GM18907 (cell line): Measurements from ENCODE around the gene IFIT2.
"Not testable (repeated sequence)": the region's sequence is repeated elsewhere in the genome, so short reads cannot be mapped to it uniquely, and the experiment has no call there.

ENCODE experiments used
- ATAC-seq: cut with Tn5 transposase; IDR thresholded peaks from one replicate; pipeline ENCODE4 v1.9.1; 2021; ENCODE audit warnings: mild to moderate bottlenecking, moderate library complexity; ENCODE audit not compliant: unreplicated experiment

IFIT2 gene, protein sequence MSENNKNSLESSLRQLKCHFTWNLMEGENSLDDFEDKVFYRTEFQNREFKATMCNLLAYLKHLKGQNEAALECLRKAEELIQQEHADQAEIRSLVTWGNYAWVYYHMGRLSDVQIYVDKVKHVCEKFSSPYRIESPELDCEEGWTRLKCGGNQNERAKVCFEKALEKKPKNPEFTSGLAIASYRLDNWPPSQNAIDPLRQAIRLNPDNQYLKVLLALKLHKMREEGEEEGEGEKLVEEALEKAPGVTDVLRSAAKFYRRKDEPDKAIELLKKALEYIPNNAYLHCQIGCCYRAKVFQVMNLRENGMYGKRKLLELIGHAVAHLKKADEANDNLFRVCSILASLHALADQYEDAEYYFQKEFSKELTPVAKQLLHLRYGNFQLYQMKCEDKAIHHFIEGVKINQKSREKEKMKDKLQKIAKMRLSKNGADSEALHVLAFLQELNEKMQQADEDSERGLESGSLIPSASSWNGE

DNA sequence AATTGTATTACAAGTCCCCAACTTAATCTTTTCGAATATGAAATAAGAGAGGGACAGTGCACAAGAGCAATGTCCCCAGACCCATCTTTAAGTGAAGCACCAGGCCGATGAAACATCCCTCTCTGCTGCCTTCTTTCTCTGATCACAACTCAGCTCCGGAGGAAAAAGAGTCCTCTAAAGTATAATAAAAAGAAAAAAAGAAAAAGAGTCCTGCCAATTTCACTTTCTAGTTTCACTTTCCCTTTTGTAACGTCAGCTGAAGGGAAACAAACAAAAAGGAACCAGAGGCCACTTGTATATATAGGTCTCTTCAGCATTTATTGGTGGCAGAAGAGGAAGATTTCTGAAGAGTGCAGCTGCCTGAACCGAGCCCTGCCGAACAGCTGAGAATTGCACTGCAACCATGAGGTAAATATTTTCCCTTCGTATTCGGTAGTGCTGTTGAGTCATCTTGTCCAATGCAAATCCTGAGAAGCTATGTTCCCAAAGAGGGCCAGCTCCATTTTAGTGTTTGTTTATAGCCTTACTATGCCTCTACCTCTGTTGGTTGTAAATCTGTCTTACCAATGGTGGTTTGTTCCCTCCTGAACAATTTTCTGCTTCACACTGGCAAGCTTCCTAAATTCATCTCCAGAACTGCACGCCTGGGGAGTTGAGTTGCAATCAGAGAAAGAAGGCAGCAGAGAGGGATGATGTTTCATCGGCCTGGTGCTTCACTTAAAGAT, at the start of gene IFIT2:
Gene IFIT2, plus strand, starts transcription at position 326 of the 725 bp plus-strand sequence. Its CDS starts 78 bp downstream, at position 404.
- ATAC-seq = peak; percentile 76

DNA sequence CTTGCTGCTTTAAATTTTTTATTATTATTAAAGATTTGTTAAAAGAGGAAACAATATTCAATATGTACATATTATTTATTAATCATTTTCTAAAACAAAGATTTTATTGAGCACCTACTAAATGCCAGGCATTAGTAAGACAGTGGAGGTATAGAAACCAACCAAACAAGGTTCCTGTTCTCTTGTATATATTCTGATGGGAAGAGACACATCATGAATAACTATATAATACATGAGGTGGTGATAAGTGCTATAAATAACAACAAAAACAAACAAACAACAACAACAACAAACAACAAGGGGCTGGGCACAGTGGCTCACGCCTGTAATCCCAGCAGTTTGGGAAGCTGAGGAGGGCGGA, 49.6 kb upstream of the IFIT2 start:
- no peak for ATAC-seq

DNA sequence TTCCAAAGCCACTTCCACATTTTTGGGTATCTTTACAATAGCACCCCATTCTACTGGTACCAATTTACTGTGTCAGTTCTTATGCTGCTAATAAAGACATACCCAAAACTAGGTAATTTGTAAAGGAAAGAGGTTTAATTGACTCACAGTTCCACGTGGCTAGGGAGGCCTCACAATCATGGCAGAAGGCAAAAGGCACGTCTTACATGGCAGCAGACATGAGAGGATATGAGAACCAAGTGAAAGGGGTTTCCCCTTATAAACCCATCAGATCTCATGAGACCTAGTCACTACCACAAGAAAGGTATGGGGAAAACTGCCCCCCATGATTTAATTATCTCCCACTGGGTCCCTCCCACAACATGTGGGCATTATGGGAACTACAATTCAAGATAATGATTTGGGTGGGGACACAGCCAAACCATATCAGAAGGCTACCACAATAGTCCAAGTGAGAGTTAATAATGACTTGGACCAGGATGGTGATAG, 46.7 kb upstream of the IFIT2 start:
- ATAC-seq = not testable (repeated sequence)

DNA sequence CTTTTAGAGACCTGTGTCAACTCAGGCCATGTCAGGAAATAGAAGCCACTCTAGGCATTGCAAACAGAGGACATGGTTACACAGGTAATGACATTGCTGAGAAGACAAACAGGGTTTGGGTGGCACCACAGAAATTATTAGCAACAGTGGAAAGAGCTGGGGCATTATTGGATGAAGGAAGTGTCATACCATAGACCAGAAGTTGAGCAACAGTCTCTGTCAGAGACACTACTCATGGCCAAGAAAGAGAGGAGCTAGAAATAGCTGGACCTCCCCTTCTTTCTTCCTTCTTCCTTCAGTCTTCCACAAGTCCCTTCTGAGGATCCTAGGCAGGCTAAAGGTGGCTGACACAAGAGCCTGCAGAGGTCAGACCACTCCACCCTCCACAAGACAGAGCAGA, 46.1 kb upstream of the IFIT2 start:
- ATAC-seq = no peak

DNA sequence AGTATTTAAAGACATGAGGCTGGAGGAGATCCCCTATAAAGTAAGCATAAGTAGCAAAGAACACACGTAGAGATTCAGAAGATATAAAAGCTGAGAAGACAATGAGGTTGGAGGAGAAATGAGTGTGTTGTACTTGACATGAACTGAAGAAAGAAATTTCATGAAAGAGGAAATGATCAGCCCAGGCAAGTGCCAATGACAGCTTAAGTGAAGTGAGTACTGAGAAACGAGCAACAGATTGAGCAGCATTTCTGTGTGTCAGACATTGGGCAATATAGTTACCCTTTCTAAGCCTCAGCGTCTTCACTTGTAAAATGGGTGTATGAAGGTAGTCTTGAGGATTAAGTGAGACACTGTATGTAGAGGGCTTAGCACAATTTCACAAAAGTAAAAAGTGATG, 45.5 kb upstream of the IFIT2 start:
- no peak for ATAC-seq

DNA sequence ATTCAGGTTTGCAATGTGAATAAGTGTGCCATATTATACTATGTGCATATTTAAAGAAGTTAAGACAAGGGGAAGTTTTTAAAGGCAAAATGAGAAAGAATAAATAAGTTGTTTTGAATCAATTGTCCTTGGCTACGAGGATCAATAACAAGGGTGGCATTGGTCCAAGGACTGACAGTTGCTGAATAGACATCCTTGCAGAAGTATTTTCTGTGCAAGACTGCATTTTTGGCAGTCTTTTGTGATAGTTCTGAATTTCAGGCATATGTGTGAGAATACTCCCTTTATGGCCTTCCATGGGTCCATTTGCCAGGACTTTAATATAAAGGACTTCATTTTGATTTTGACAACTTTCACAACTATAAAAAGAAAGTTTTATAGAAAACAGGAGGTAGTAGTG, 44.9 kb upstream of the IFIT2 start:
- ATAC-seq = no peak

DNA sequence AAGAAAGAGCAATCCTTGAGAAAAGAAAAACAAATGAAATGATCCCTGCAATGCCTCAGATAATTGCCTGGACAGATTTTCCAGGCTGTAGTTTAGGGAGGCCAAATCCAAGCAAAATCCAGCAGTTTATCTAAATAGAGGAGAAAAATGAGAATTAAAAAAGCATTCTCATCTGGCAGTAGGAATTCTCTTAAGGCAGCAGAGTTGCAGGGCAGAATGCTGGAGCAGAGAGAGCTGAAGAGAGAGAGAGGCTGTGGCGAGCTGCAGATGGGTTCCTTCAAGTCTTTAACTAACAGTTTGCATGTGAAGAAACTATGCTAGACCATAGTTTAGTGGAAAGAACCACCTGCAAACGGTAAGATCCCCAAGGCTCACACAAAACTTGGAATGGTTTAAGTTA, 44.3 kb upstream of the IFIT2 start:
- ATAC-seq = no peak

DNA sequence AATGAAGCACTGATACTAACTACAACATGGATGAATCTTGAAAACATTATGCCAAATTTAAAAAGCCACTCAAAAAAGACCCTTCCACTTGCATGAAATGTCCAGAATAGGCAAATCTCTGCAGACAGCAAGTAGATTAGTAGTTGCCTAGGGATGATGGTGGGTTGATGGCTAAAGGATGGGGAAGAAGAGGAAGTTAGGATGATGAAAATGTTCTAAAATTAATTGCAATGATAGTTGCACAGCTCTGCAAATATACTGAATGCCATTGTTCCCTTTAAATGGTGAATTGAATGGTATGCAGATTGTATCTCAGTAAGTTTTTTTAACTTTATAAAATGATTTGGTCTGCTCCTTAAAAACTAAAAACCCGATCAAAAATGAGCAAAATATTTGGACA, 43.0 kb upstream of the IFIT2 start:
- ATAC-seq = no peak

DNA sequence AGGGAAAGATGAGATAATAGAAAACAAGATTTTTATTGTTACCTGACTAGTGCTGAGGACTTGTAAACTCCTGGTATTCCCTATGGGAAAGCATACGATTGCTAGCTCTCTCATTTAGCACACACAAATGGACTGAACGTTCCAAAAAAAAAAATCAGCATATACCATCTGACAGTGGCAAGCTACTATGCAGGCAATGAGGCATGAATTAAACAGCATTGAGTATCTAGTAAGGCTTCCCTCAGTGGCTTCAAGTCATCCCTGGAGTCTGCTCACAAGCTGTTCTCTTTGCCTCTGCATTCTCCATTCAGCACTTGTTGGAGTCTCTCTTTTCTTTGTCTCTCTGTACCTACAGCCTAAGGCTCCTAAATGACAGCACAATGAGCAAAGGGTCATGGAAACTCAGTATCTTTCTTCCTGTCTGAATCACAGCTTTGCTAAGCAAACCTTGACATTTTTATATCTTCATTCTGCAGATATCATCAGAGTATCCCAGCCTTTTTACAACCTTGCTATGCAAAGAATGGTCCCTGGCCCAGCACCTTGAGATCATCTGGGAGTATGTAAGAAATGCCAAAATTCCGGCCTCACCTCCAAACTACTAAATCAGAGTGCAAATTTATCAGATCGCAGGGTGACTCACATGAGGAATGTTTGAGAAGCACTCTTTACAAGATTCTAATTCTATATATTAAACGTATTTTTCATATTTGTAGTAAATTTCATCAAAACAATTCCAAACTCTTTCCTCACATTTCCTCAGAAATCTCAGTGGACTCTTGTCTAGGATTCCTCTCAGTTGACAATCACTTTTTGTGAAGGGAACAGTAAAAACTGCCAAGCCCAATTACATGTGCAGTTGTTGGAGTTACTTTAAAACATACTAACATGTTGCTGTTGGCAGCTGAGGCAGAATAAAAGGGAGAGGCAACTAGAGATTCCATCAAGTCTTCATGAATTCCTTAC, 39.5 kb upstream of the IFIT2 start:
- no peak for ATAC-seq

DNA sequence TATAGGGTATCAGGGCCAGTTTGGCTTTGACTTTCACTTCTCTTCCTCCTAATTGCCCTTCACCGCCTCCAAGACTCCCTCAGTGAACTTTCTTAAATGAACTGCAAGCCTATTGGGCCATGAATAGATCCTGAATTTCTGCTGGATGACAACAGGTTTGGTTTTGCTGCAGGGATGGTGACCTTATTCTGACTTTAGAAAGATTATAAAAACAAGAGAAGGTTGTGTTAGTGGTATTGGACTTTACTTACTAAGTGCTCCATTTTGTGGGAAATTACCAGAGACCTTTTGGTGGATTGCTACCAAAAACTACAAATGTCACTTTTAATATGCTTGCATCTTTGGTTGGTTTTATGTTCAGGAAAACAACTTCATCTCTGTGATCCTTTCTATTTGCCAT, 38.8 kb upstream of the IFIT2 start:
- ATAC-seq = no peak

DNA sequence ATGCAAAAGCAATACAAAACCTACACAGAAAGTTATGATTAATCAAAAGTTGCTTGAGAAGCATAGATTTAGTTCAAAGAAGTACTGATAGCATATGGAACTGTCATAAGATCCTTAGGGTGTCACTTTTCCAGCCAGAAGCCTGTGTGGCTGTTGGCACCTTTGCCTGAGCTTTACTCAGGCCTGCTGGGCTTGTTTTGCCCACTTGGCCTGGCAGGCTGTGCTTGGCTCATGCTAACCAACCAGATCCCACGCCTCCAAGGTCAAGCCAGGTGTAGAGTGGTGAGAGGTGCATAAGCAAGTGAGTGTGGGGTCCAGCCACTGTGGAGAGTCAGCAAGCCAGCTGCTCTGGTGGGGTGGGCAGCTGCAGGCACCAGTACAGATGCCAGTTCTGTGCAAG, 38.3 kb upstream of the IFIT2 start:
- ATAC-seq = no peak

DNA sequence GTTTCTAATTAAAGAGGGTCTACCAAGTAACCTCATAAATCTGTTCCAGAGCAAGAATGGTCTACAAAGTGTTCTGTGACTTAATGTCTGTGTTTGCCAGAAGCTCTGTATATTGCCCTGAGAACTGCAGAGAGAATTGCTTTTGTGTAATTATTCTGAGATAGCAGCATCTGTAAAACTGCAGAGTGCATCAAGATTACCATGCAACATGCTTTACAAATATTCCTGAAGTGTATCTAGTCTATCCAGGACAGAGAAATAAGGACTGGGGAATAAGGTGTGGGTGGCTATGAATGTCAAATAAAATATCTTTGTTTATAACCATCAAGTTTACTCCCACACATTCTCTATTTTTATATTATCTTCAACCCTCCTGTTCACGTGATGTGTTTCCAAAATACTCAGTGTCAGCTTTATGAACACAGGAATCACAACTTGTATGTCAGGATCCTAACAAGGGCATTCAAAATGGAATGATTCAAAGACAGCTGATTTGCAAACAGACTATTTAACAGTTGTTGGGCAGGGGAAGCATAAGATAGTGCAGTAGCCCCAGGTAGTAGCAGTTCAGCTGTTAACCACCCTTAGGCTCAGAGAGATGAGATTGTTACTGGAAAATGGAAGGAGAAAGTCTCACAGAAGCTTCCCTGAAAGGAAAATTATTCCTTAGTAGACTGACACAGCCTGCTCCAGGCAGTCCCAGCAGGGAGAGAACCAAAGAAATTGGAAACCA, 35.0 kb upstream of the IFIT2 start:
- ATAC-seq = no peak

DNA sequence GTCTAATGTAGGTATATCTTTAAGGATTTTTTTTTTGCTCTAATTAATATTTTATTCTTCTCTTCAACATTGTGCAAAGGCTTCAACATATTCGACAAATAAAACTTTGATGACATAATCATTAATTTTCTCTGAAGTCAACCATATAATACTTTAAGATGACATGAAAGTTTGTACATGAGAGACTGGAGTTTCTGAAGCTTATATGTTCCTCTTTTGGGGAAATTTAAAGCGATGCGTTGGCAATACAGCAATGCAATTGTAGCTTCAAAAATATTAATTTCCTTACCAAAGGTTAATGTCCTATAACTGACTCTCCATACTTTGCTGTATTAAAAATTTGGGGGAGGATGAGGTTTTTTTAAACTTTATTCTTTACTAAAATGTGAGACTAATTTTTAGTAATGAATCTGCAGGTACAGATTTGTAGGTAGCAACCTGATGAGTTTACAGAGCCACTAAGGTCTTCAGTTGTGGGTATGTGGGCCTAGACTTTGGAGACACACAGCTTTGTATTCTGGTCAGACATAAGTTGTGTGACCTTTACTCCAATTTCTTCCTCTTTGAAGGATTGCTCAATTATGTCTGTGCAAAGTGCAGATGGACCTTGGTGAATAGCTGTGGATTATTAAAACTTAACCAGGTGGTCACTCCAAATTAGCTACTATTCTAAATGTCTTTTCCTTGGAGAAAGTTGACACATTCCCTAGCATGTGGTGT, 32.3 kb upstream of the IFIT2 start:
- ATAC-seq = no peak

DNA sequence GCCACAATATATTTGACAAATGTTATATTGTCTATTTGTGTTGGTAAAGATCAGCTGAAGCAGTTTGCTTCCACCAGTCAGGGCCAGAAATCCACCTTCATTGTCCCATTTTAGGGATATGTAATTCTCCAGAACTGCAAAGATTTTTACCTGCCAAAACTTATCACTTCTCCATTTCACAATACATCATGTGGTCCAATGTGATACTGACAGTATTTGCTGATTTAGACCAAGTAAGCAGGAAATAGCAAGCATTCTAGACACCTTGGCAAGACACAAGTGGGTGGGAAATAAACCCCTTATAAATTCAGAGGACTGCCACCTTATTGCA, 31.7 kb upstream of the IFIT2 start:
- no peak for ATAC-seq

DNA sequence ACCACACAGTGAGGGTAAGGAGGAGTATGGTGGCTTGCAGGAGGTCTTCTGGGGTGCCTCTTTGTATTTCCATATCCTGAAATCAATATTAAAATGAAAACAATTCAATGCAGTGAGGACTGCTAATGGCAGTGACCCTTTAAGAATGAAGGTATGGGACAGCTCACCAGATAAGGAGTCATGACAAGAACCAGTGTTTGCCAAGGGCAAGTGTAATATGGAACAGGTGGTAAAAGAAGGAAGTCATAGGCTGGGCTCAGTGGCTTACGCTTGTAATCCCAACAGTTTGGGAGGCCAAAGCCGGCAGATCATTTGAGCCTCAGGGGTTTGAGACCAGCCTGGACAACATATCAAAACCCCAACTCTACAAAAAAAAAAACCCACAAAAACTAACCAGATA, 30.3 kb upstream of the IFIT2 start:
- ATAC-seq = no peak

DNA sequence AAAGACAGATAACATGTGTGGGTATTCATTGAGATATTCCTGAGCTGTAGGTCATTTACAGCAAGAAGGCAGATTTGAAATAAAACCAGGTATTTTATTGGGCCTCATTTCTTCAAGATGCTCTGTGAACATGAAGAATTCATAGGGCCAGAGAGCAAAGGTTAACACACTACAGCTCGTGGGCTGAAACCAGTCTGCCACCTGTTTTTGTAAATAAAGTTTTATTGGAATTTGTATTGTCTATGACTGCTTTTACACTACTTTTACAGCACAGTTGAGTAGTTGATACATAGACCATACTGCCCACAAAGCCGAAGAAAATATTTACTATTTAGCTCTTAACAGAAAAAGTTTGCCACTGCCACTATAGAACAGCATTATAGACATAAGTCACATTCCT, 28.2 kb upstream of the IFIT2 start:
- ATAC-seq = no peak

DNA sequence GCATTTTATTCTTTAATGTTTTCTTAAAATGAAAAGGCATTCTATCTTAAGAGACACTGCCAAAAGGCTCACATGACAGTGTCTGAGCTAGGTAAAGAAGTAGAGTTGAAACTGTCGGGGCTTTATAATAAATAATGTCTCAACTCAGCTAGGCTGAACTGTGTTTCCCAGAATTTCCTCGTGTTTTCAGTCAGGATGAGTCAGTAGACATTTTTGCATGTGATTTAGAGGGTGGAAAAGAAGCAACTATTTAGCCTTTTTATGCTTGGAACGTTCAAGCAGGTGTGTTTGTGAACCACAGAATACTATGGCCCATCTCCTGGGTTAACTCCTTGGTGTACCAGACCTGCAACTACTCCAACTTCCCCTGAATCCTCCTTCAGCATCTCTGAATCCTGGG, 26.9 kb upstream of the IFIT2 start:
- ATAC-seq = no peak

DNA sequence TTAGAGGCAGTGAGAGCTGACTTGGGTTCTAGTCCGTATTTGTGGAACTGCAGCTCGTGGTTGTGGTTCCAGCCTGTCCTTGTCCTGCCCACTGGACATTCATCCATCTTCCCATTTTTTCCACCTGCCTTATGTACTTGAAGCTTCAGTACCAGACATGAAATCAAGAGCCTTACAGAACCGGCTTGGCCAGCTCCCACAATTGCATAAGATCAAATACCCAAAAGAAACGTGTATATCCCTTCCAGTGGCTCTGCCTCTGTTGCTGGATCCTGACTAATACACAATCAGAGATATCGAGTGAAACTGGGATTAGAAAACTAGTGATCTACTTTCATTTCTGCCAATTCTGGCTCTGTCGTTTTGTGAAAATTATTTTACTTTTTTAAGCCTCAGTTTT, 26.5 kb upstream of the IFIT2 start:
- ATAC-seq = no peak

DNA sequence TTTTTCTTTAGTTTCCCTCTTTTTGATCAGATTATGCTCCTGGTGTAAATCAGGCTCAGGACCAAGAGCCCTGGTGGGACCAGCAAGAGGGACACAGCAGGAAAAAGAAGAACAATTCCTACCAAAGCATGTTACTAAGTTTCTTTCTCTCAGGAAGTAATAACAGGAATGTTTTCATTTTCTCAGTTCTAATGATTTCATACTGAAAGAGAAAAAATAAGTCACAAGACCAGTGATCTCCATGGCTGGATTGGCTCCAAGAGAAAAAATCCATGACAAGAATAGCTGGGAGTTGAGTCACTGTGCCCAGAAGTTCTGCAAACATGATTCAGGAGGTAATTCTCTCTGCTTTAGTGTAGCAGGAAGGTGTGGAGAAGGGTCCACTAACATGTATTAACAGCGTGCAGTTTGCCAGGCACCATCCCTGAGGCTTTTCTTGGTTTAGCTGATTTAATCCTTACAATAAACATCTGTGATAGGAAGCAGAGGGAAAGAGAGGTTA, 23.8 kb upstream of the IFIT2 start:
- ATAC-seq = no peak
